ENCODE data around the gene CCDC134.

DNA sequence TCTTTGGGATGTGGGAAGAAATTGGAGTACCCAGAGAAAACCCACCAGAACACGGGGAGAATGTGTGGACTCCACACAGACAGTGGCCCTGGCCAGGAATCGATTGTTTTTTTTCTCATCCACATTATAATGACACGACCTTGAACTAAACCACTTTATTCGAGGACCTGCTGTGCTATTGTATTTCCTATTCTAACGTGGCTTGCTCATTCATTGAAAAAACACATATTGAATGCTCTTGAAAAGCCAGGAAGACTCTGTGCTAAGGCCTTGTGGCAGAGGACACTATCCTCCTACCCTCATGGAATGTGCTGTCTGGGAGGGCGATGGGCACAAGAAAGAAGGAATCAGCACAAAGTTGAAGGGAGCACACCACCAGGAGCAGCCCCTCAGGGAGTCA, 23.3 kb downstream of the CCDC134 start:
- TF ChIP-seq SP1 (IDR thresholded peaks at IDR 0.05; ENCODE audit: low read depth, low read length) (no peak), POLR2A (IDR thresholded peaks at IDR 0.05; ENCODE audit: control extremely low read depth in 1 of 2, low read depth in 2 of 2, low read length in 2 of 2) (no peak)

Measured in H1 (cell line).